GM13977 (cell line): ENCODE measurements around the gene GRAMD2B.

Experiments used
- DNase-seq: peaks from one replicate; pipeline ENCODE4 v3.0.0; 2012; ENCODE audit warnings: low spot score
- CTCF ChIP-seq: IDR thresholded peaks from 2 replicates; pipeline ENCODE4 v1.5.1; 2012; ENCODE audit warnings: mild to moderate bottlenecking, control low read depth; ENCODE audit not compliant: insufficient read depth; ENCODE audit errors: extremely low read depth, missing control alignments
- in situ Hi-C: fragments of 300-500 bp; cut with MboI; formaldehyde crosslinking; loops from one replicate; pipeline ENCODE4 v1.12.0; 2022; ENCODE audit warnings: low sequenced_read_pairs, low pct_unique_long_range_greater_than_20kb, mixed read lengths, inconsistent platforms; ENCODE audit not compliant: unreplicated experiment

Gene GRAMD2B

GRCh38 chr5:126512451-126512850 lies 89.2 kb downstream of the GRAMD2B start:
- no peak for TF ChIP-seq CTCF
- no peak for DNase-seq
- in situ Hi-C loops: no loop called here

DNA sequence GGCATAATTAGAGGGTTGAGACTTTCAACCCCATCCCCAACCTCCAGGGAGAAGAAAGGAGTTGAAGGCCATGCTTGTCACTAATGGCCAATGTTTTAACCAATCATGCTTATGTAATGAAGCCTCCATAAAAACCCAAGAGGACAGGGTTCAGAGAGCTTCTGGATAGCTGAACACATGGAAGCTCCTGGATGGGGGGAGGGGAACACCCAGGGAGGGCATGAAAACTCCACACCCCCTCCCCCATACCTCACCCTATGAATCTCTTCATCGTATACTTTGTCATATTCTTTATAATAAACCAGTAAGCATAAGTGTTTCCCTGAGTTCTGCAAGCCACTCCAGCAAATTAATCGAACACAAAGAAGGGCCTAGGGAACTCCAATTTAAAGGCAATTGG lies 90.1 kb downstream of the GRAMD2B start:
- no peak for TF ChIP-seq CTCF
- in situ Hi-C loops: no loop called here
- no peak for DNase-seq

DNA sequence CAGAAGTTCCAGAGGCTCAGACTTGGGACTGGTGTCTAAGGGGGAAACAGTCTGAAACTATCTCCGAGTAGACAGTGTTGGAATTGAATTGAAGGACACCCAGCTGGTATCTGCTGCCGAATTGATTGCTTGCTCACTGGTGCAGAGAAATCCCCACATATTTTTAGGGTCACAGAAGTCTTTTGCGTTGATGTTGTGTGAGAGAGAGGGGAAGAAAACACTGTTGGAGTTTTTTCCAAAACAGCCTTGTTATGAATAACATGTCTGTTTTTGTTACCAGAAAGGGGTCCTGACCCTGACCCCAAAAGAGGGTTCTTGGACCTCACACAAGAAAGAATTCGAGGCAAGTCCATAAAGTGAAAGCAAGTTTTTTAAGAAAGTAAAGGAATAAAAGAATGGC lies 90.5 kb downstream of the GRAMD2B start:
- no peak for DNase-seq
- in situ Hi-C loops: no loop called here
- no peak for TF ChIP-seq CTCF

GRCh38 chr5:126514131-126514557 lies 90.9 kb downstream of the GRAMD2B start:
- no peak for DNase-seq
- TF ChIP-seq CTCF: no peak
- in situ Hi-C loops: no loop called here

DNA sequence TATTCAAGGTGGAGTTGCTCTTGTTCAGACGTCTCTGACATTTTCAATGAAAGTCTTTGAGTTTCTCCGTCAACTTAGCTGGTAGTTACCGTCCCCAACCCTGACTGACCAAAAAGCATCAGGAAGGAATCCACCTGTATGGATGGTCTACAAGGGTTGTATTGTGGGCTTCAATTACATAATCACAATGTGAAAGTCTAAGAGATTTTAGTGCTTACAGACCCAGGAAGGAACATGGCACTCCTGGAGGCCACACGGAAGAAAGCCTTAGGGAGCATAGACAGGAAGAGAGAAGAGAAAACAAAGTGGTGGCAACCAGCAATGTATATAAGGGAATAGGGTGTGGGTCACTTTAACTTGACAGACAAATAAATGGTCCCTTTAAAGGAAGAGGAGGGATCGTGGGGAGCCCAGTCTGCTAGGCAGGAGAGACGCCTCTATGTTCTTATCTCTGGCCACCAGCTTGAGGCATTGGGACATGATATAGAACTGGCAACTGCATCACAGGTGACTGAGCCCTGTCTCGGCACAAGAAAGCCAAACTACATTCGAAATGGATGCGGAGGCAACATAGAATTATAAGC lies 91.4 kb downstream of the GRAMD2B start:
- DNase-seq: no peak
- TF ChIP-seq CTCF: no peak
- in situ Hi-C loops: no loop called here

- no peak for DNase-seq
- in situ Hi-C loops: no loop called here
- TF ChIP-seq CTCF: no peak
Measured at GRCh38 chr5:126515337-126515736, 92.1 kb downstream of the GRAMD2B start.

GRCh38 chr5:126516133-126516532 lies 92.9 kb downstream of the GRAMD2B start:
- TF ChIP-seq CTCF: no peak
- in situ Hi-C loops: no loop called here
- no peak for DNase-seq
